Right ventricle myocardium superior (tissue), 1 donor: ENCODE results near the gene COP1. TPM values are rescaled to one million over a fixed set of nuclear protein-coding genes. Genes with fewer than 3 reads are reported as not detected.
"Not testable (repeated sequence)": the region's sequence is repeated elsewhere in the genome, so short reads cannot be mapped to it uniquely, and the experiment has no call there.

Source experiments
- ATAC-seq: fragments of 200-7000 bp; cut with Tn5 transposase; one replicate; pipeline ENCODE4 v1.9.1; 2020; ENCODE audit warnings: mild to moderate bottlenecking; ENCODE audit not compliant: poor library complexity
- DNase-seq: peaks from one replicate; pipeline ENCODE4 v3.0.0-alpha.2; 2020
- intact Hi-C: fragments of 100-400 bp; cut with DNase I; formaldehyde crosslinking; loops from one replicate; pipeline ENCODE4 v1.11.2; 2022
- long read RNA-seq: library from polyadenylated mRNA; unstranded; transcript quantifications from one replicate; pipeline ENCODE4 v2.0.0, GENCODE V29; 2021
- total RNA-seq: library from RNA; stranded (reverse); fragmentation: NEBNext Ultra II Directional; extraction: Animal tissue kit (Norgen Biotek cat#: 25700); gene quantifications from one replicate; pipeline ENCODE4 v1.2.1, GENCODE V29; 2021
- donor health status: DM: no; HTN: yes; CAD: no; lungs with severe emphysema.

COP1 gene
- total RNA-seq: 20.5 TPM
- long read RNA-seq, transcript COP1-204 (20 exons, 3,033 nt): major isoform, 51 of 111 reads
- long read RNA-seq, partial matches to known transcripts: 0 of 111 reads
- long read RNA-seq, other reads (novel, unspliced or antisense): 56 of 111 reads

DNA sequence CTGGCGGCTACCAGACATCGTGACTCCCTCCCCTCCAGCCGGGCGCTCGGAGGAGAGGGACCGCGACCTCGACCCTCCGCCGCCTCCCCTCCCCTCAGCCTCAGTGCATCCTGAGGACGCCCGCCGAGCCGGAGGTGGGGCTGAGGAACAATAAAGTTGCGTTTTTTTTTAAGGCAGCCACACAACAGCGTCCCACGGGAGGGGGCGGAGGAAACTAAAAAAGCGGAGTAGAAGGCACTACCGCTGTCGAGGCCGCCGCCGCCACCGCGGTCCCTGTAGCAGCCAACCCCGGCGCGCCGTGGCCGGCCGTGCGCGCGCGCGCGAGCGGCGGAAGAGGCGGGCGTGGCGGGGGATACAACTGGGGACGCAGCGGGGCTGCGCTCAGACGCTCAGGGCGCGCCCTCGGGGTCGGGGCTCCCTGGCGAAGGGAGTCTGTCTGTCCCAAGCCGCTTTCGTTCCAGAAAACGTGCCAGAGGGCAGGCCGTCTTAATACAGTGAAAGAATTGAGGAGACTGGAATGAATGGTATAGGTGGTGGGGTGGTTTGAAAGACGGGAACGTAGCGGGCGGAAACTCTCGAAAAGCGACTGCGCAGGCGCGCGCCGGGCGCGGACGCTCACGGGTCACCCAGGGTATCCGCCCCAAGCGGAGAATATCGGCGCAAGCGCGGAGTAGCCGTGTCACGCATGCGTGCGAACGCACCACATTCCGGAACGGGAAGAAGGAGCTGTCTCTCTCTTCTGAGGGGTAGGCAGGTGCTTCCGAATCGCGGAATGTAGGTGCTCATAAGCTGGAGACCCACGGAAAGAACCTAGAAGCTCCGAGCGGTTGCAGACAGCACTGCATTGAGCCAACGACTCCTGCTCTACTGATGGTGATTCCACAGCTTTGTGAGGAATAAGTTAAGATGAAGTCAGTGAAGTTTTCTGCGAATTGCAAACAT is at the start of gene COP1:
Gene COP1, minus strand, starts transcription at position 326 of the 942 bp plus-strand sequence. Its CDS starts 308 bp downstream, at position 18.
- intact Hi-C loops: no loop called here
- ATAC-seq: peak; percentile 98
- DNase-seq: peak; percentile 98

- ATAC-seq: no peak
- no peak for DNase-seq
- intact Hi-C loops: no loop called here
Measured at GRCh38 chr1:176252191-176252590, 45.1 kb upstream of the COP1 start.

DNA sequence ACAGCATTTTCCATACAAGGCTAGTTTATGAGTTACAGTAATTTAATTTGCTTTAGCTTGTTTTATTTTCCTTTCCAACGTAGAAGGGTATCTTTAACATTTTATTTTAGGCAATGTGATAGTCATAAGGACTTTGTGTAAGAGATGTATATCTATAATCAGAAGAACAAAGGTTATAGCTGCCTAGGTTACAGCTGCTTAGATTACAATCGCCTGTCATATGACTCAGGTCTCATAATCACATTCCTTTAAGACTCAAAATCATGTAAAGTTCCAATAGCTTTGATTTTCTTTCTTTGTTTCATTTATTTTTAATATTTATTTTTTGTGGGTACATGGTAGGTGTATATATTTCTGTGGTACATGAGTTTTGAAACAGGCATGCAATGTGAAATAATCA is 37.8 kb upstream of the COP1 start:
- DNase-seq (no peak), ATAC-seq (no peak)
- intact Hi-C loops: no loop called here

DNA sequence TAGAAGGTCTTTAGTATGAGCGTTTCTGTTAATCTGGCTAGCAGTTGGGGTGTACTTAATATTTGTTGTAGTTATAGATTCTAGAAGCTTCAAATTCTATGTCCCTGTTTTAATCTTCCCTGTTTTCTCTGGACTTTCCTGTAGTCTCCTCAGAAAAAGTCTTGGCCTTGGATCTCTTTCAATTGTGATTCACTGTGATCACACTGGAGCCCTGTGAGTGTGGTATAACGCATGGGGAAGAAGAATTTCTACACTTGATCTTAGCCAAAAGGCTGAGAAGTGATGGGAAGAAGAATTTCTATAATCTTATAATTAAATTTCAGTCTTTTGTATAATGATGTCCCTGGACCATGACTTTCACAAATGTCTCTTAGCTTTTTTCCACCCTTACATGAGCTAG is 36.7 kb upstream of the COP1 start:
- no peak for DNase-seq
- intact Hi-C loops: no loop called here
- no peak for ATAC-seq

DNA sequence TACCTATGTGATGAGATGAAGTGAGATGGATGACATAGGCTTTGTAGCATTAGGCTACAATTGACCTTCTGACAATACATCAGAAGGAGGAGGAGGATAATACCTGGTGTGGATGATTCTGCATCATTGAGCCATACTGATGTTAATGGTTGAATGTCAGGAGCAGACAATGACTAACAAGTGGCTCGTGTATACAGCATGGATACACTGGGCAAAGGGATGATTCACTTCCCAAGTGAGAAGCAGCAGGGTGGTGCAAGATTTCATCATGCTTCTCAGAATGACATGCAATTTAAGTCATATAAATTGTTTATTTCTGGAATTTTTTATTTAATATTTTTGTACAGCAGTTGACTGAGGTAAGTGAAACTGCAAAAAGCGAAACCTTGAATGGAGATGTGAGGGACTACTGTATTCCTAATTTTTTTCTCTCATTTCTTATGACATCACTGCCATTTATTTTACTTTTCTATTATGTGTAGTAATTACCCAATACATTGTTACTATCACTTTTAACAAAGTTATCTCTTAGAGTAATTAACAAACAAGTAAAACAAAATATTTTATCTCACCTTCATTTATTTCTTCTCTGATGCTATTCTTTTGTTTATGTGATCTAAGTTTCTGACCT is 34.4 kb upstream of the COP1 start:
- DNase-seq (no peak), ATAC-seq (no peak)
- intact Hi-C loops: no loop called here

DNA sequence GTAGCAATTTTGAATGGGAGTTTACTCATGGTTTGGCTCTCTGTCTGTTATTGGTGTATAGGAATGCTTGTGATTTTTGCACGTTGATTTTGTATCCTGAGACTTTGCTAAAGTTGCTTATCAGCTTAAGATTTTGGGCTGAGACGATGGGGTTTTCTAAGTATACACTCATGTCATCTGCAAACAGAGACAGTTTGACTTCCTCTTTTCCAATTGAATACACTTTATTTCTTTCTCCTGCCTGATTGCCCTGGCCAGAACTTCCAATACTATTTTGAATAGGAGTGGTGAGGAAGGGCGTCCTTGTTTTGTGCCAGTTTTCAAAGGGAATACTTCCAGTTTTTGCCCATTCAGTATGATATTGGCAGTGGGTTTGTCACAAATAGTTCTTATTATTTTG is 26.6 kb upstream of the COP1 start:
- DNase-seq, intact Hi-C loops, ATAC-seq: not testable (repeated sequence)

- no peak for ATAC-seq
- intact Hi-C loops: no loop called here
- no peak for DNase-seq
Measured at GRCh38 chr1:176227579-176227978, 20.5 kb upstream of the COP1 start.

DNA sequence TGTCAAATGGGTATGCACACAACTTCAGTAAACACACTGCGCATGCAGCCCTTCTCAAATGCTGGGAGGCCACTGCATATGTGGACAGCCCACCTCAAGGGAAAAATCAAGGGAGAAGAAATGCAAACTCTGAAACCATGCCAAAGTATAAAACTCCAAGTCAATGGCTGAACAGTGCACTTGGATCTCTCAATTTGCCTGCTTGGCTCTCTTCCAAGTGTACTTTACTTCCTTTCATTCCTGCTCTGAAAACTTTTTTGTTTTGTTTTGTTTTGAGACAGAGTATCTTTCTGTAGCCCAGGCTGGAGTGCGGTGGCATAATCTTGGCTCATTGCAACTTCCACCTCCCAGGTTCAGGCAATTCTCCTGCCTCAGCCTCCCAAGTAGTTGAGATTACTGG is 18.8 kb upstream of the COP1 start:
- no peak for DNase-seq
- intact Hi-C loops: no loop called here
- no peak for ATAC-seq

DNA sequence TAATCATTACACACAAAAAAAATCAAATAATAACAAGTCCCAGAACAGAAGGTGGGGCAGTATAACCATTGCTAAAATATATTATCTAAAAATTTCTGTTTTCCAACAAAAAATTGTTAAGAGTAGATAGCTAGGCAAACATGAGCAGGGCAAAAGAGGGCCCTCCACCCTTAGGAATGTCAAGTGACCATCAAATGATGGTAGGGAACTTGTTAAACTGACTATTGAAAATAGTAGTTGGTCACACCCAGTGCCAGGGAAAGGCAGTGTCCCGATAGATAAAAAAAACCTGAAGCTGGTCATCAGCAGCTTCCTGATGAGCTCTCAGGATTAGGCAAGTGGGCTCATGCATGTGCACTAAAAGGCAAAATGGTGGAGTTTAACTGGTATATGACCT is 18.4 kb upstream of the COP1 start:
- DNase-seq (no peak), ATAC-seq (no peak)
- intact Hi-C loops: no loop called here

- DNase-seq (no peak), ATAC-seq (no peak)
- intact Hi-C loops: no loop called here
Measured at GRCh38 chr1:176222196-176222595, 15.1 kb upstream of the COP1 start.

DNA sequence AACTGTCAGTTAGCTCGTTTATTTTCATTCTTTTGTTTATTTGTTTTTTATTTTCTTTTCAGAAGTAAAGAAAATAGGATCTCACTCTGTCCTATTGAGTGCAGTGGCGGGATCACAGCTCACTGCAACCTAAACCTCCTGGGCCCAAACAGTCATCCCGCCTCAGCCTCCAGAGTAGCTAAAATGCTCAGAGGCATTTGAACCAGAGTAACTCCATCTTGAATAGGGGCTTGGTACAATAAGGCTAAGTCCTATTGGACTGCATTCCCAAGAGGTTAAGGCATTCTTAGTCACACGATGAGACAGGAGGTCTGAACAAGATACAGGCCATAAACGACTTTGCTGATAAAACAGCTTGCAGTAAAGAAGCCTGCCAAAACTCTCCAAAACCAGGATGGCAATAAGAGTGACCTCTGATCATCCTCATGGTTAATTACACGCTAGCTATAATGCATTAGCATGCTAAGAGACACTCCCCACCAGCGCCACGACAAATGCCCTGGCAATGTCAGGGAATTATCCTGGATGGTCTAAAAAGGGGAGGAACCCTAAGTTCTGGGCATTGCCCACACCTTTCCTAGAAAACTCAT is 13.1 kb upstream of the COP1 start:
- DNase-seq (no peak), ATAC-seq (no peak)
- intact Hi-C loops: no loop called here

DNA sequence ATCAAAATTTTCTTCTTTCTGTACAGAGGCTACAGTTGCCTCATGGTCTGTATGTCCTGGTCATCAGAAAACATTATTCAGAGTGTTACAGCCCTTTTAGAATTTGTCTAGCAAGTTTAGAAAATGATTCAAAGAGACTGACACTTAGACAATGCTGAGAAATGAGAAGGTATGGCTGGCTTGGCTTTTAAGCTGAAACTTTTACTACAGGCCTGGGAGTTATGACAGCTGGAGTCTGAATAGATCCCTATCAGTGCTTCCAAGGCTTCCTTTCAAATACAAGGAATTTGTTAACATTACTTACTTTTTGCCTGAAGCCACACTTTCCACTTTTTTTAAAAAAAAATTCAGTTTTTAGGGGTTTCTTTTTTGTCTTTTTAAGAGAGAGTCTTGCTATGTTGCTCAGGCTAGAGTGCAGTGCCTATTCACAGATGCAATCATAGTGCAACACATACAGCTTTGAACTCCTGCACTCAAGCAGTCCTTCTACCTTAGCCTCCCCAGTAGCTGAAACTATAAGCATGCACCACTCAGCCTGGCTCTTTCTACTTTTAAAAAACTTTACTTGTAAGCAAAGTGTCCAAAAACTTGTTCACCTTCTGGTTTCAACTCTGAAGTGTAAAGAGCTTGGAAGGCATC is 10.5 kb upstream of the COP1 start:
- ATAC-seq (no peak), DNase-seq (no peak)
- intact Hi-C loops: no loop called here

DNA sequence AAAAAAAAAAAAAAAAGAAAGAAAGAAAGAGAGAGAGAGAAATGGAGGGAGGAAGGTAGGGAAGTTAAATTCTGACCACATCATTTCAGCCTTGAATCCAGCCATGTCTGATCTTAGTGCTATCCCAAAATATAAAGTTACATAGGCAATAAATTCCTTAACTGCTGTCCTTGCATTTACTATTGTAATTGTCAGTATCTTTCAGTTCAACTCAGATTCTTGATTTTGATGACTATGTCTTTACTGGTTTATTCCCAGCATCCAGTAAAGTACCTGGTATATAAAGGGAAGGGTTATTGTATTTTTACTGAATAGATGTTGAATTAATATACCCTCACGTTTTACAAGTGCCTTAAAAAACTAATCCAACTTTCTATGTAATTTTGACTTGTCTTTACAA is 8.9 kb upstream of the COP1 start:
- no peak for ATAC-seq
- intact Hi-C loops: no loop called here

DNA sequence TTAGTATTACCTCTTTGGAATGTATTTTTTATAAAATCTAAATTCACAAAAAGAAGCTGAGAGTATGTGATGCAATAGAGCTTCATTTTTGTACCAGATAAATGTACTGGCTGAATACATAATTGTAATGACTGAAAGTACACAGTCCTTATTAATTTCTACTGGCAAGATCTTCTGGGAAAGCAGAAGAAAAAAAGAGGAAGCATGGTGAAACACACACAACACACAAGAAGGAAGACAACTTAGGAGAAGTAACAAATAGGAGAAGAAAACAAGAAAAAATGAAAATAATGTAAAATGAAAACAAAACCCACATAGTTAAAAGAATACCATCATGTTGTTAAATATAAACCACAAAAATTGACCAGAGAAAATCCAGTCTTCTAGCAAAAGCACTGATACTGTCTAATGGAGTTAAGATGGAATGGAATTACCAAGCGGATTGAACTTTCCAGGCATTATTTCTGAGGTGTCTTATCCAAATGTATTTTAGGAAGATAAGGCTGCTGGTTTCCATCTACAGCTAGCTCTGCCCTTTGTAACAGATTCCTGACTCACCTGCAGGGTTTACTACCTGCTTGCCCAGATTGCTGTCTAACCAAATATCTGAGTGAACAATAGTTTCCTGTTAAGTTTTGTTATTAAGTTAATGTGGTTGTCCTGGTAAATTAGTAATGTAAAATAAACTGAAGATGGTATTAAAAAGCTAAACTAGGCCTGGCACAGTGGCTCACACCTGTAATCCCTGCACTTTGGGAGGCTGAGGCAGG is 4.5 kb upstream of the COP1 start:
- DNase-seq (no peak), ATAC-seq (no peak)
- intact Hi-C loops: no loop called here

More for the DNA sequence above, 8.9 kb upstream of the COP1 start:
- DNase-seq: no peak

DNA sequence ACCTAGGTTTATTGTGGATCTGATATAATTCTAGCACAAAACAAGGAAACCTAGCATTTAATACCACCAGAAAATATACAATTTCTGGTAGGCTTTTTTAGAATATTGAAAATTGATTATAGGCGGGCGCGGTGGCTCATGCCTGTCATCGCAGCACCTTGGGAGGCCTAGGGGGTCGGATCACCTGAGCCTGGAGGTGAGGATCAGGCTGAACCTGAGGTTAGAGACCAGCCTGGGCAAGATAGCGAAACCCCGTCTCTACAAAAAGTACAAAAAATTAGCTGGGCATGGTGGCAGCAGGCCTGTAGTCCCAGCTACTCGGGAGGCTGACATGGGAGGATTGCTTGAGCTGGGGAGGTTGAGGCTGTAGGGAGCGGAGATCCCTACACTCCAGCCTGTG is 948 bp upstream of the COP1 start:
- ATAC-seq: no peak
- intact Hi-C loops: no loop called here
- DNase-seq: no peak

GRCh38 chr1:176206006-176206960 is 803 bp downstream of the COP1 start:
- no peak for DNase-seq
- peak; percentile 60 for ATAC-seq
- intact Hi-C loops: no loop called here

- ATAC-seq: no peak
- intact Hi-C loops: no loop called here
- DNase-seq: no peak
Measured at GRCh38 chr1:176205332-176205914, 1.7 kb downstream of the COP1 start.
